ENCODE measurements around the gene BCL2L14.

The BCL2L14 gene

GRCh38 chr12:12054993-12055392, 15.7 kb upstream of the BCL2L14 start:
- DNase-seq (ENCODE audit: low read depth in 3 of 3) = no peak

DNA sequence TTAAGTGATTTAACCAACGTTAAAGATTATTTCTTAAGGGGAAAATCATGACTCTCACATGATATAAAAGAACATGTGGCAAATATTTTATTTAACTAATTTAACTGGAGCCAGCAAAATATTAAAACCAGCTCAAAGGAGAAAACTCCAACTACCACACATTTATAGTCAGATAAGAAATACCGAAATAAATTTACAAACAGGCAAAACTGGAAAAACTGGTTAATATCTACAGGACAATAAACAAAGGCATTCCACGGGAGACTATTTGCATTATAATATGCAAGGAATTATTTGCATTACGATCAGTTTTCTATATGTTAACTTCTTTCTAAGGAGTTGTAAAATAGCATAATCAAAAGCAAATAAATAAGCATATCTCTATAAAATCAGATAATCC, 13.8 kb upstream of the BCL2L14 start:
- no peak for DNase-seq (ENCODE audit: low read depth in 3 of 3)

DNA sequence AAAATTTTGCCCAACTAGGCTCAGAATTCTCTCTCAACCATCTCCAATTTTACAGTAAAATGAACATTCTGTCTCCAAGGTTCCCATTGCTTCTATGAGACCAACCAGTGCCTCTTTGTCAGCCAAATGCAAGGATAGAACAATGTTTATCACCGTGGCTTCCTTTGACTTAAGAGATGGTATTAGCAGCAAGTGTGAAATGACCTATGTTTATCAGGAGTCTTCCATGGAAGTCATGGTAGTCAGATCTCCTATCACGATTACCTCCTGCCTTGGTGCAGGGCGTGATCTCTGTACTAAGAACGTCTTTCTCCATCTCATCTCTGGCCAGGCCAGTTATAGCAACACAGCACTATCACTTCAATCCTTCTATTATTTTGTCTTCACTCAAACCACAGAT, 6.1 kb upstream of the BCL2L14 start:
- DNase-seq (ENCODE audit: low read depth in 3 of 3) = no peak

- DNase-seq (ENCODE audit: low read depth in 3 of 3) = no peak
Measured at GRCh38 chr12:12068751-12069150, 2.0 kb upstream of the BCL2L14 start.

DNA sequence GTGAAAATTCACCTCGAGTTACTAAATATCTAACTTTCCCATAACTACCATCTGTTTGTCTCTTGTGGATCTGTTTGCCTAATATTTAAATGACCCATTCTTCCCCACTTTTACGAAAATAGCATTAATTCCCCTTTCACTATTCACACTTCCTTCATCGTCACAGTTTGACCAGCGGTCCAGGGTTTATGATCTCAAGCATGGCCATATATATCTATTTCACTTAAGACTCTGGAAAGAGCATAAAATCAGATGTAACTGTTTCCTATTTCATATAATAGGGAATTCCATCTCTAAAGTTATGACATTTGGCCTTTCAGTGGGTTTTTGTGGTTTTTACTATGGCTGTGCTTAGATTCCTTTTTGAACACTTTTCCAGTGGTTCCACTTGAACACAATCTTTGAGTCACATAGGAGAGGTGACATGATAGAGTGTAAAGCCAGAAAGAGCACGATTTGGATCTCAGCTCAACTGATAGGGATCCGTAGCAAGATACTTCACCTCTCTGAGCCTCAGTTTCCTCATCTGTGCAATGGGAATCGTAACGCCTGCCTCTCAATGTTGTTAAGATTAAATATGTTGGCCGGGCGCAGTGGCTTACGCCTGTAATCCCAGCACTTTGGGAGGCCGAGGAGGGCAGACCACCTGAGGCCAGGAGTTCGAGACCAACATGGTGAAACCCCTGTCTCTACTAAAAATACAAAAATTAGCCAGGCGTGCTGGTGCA, 754 bp upstream of the BCL2L14 start:
- DNase-seq (ENCODE audit: low read depth in 3 of 3) = no peak

GRCh38 chr12:12072064-12072760, 1.5 kb downstream of the BCL2L14 start:
- DNase-seq (ENCODE audit: low read depth in 3 of 3) = peak in 1 of 3 donors; percentile 15

DNA sequence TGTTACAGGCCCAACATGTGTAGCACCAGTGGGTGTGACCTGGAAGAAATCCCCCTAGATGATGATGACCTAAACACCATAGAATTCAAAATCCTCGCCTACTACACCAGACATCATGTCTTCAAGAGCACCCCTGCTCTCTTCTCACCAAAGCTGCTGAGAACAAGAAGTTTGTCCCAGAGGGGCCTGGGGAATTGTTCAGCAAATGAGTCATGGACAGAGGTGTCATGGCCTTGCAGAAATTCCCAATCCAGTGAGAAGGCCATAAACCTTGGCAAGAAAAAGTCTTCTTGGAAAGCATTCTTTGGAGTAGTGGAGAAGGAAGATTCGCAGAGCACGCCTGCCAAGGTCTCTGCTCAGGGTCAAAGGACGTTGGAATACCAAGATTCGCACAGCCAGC, 8.6 kb downstream of the BCL2L14 start:
- DNase-seq (ENCODE audit: low read depth in 3 of 3) = no peak

DNA sequence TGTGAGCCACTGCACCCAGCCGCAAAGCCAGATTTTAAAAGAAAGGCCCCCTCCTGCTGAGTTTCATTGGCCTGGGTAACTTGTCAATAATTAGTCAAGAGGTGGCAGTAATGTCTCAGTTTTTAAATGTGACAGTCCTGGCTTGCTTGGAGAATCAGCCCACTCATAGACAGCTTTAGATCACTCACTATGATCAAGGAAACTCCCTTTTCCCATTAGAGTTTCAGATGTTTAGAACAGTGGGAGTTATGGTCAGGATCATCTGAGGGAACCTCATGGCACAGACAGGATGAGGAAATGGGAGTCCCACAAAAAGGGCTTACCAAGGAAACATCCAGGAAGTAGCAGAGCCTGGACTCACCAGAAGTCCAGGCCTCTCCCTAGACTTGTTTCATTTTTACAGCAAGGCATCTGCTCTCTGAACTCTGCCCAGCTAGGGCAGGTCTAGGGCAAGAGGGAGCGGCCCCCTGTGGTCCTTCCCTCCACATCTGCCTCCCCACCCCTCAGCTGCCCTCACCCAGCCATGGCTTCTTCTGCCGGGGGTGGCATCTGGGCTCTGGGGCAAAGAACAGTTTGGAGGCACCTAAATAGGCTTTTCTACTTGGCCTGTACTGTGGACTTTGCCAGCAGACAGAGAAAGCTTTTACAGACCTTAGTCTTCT, 11.2 kb downstream of the BCL2L14 start:
- no peak for DNase-seq (ENCODE audit: low read depth in 3 of 3)

GRCh38 chr12:12083688-12084087, 12.9 kb downstream of the BCL2L14 start:
- DNase-seq (ENCODE audit: low read depth in 3 of 3) = no peak

- DNase-seq (ENCODE audit: low read depth in 3 of 3) = no peak
Measured at GRCh38 chr12:12086362-12086761, 15.6 kb downstream of the BCL2L14 start.

DNA sequence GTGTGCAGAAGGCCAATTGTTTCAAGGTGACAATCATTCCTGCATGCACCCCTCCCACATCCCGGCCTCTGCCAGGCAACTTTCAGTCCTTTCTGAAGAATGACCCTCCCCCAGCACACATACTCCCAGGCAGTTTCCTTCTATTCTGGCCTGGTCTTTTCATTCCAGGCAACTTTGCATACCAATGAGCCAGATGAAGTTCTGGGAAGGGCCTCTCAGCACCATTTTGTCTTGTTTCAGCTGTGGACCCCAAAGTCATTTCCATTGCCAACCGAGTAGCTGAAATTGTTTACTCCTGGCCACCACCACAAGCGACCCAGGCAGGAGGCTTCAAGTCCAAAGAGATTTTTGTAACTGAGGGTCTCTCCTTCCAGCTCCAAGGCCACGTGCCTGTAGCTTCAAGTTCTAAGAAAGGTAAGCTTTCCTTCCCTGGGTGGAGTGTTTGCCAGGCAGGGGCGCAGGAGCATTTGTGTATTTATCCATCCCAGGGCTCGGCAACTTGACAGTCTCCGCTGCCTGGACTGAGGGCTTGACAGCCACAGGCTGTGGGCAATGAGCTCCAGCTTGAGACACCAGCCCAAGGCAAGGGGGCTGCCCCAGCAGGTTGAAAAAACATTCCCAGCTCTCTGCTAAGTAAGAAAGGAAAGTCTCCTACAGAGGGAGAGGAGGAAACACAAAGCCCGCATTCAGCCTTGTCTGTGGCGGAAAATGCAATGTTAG, 16.4 kb downstream of the BCL2L14 start:
- DNase-seq (ENCODE audit: low read depth in 3 of 3) = no peak

GRCh38 chr12:12087693-12088034, 16.9 kb downstream of the BCL2L14 start:
- DNase-seq (ENCODE audit: low read depth in 3 of 3) = no peak

DNA sequence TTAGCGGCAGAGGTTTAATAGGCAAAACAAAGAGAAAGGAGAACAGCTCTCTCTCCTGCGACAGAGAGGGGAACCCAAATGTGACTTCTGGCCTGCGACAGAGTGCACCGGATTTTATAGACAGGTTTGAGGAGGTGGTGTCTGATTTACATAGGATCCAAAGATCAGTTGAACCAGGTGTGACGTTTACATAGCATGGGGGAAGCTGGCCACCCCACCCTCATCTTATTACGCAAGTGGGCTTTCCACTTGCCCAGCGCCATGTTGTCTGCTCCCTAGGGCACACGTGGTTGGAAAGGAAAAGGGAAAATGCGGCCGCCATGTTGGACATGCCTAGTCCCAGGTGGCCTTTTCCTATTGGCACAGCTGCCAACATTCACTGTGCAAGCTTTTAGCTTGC, 17.4 kb downstream of the BCL2L14 start:
- no peak for DNase-seq (ENCODE audit: low read depth in 3 of 3)

DNA sequence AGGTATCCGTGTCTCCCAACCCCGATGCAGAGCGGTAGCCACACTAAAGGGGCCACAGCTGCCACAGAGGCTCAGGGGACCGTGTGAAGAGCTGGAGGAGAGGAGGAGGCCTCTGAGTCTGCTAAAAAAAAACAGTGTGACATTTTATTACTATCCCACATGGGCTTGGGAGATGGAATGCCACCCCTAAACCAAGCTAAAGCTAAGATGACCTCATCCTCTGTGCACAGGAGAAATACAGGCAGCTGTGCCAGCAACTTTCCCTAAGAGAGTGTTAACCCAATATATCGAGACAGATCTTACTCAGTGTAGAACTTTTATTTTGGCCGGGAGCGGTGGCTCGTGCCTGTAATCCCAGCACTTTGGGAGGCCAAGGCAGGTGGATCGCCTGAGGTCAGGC, 18.0 kb downstream of the BCL2L14 start:
- no peak for DNase-seq (ENCODE audit: low read depth in 3 of 3)

- DNase-seq (ENCODE audit: low read depth in 3 of 3) = no peak
Measured at GRCh38 chr12:12091071-12091470, 20.3 kb downstream of the BCL2L14 start.

DNA sequence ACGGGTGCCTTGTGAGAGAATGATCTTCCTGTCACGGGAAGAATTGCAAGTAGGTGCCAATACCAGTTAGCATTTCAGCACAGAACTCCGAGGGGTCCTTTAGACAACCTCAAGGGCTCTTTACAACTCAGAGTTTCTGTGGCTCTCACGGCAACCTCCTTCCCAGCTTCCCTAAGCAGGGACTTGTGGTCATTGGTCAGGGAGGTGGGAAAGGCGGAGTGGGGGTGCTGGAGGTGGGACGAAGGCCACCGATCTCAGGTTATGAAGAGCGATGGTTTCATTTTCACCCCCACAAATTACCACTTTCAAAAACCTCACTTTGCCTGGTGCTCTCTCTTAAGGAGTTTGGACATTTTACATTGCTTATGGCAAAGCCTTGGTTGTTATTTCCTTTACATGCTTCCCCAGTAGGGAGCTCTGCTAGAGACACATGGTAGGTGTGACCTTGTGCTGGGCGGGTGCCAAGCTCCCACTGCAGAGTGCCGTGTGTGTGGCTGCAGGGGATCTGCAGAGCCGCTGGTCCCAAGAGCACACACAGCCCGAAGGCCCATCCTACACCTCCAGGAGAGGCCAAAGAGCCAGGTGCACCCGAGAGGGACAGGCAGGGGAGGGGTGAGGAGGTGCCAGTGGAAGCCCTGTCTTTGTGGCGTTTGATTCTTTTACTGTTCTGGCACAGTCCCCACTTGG, 21.4 kb downstream of the BCL2L14 start:
- DNase-seq (ENCODE audit: low read depth in 3 of 3) = no peak

- no peak for DNase-seq (ENCODE audit: low read depth in 3 of 3)
Measured at GRCh38 chr12:12094481-12094880, 23.7 kb downstream of the BCL2L14 start.

DNA sequence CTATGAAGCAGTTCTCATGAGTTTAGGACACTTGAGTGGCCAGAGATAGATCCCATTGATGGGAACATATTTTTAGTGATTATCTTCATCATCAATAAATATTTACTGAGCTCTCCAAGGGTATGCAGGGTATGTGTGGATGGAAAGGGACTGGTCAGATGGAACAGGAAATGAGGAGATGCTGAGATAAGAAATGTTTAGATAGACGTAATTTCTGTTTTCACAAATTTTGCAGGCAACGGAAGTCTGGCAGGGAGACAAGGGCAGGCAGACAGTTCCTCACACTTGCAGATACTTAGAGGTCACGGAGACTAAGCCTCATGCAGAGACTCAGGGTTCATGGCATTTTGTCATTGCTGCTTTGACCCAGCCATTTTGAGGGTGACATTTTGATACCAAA, 24.3 kb downstream of the BCL2L14 start:
- DNase-seq (ENCODE audit: low read depth in 3 of 3) = no peak

DNA sequence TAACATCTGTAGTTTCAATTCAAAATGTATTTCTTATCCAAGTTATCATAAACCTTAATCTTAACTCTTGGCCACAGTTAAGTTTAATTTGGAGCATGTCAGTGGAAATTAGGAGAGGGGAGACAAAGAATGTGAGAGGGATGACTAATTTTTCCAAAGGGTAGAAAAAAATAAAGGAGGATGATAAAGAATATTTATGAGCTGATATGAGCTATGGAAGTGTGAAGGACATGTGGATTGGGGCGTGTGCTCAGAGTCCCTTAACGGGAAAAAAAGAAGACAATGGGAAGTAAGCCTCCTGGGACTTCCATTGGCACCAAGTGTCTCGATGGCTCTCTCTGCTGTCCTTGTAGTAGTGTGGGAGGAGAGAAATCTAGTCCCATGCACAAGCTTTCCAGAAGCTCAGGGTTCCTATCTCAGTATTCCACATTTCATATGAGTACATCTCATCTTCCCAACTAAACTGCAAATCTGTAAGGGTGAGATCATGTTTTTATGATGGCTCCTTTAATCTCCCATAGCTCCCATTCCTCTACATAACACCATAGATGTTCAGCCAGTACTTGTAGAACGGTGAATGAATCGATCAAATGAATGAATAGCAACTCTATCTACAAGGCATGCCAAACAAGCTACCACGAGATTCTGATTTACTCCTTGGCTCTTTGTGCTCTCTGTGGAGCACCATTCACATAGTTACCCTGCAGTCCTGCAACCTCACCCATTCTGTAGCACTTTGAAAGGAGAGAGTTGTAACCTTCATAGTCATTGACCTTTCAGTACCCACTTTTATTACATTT, 27.4 kb downstream of the BCL2L14 start:
- no peak for DNase-seq (ENCODE audit: low read depth in 3 of 3)

- no peak for DNase-seq (ENCODE audit: low read depth in 3 of 3)
Measured at GRCh38 chr12:12098691-12099015, 27.9 kb downstream of the BCL2L14 start.

DNA sequence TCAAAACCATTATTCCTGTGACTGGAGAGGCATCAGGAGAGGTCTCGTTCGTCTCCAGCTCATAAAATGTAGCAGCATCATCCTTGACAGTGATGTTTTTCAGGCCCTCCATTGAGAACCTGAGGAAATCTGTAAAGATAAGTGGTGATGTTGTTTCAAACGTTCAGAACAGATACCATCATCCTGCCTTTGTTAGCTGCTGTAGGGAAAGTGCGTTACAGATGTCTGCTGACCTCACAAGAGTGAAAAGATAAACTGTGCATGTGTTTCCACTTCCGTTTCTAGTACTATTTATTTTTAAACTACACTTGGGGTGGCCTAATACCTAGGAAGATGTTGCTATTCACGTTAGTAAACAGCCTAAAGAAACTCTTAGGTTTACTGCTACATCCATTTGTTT, 28.4 kb downstream of the BCL2L14 start:
- no peak for DNase-seq (ENCODE audit: low read depth in 3 of 3)
